GM18867 (cell line): ENCODE measurements around the gene GALNT13.
A peak's percentile ranks its signal among the peaks of the same experiment; 100 is the strongest.

Experiments
- ATAC-seq: cut with Tn5 transposase; IDR thresholded peaks from one replicate; pipeline ENCODE4 v1.9.1; 2021; ENCODE audit warnings: mild to moderate bottlenecking, moderate library complexity; ENCODE audit not compliant: unreplicated experiment

GALNT13 gene

GRCh38 chr2:154289870-154290269 lies 418.1 kb downstream of the GALNT13 start:
- no peak for ATAC-seq

GRCh38 chr2:154291511-154291910 lies 419.8 kb downstream of the GALNT13 start:
- ATAC-seq: no peak

DNA sequence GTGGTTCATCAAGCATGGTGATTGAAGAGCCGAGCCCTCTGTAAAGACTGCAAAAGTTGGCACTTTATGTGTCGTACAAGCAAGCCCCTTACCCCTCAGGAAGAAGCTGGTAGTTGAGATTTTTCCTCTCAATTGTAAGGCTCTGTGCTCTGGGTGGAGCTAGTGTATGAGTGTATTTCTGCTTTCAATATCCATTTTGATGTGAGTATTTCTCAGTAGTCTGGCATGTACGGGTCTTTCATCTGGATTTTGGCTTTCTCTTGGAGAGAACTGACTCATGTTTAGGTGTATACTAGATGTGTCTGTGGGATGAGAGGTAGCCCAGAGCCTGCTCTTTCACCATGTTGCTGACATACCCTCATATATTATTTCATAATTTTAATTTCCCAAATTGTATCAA lies 420.2 kb downstream of the GALNT13 start:
- ATAC-seq: no peak

DNA sequence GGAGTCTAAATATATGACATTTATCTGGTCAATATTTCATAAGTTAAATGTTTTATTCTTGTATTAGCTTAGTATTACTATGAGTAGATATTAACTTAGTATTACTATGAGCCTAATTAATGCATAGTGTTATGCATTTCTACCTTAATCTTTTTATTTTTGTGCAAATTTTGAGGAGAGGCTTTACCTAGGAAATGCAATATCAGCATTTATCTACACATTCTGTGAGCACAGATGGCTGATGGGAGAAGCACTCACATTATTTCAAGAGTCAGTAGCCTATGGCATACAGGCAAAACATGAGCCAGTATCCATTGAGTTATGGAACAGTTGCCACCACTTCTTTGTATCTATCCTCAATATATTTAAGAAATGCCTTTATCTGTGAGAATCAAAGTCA lies 422.1 kb downstream of the GALNT13 start:
- no peak for ATAC-seq

- ATAC-seq: no peak
Observed at GRCh38 chr2:154306266-154306970, 434.7 kb downstream of the GALNT13 start.

- no peak for ATAC-seq
Observed at GRCh38 chr2:154307007-154307406, 435.3 kb downstream of the GALNT13 start.

- ATAC-seq: no peak
Observed at GRCh38 chr2:154324601-154325000, 452.9 kb downstream of the GALNT13 start.

- ATAC-seq: no peak
Observed at GRCh38 chr2:154329510-154329909, 457.8 kb downstream of the GALNT13 start.

DNA sequence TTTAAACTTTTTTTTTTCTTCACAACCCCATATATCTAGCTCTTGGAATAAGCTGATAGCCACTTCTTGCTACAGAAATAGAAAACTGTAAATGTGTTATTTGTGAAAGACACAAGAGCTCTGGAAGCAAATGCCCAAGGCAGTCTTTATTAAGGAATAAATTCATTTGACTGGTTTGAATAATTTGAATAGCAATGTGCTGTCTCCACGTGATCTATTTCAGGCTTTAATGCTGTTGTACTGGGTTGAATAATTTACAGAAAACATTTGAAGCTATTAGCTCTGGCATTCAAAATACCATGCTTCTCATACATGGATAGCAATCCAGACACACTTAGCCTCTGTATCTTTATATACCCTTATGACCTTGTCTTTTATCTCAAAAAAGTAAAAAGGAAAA lies 460.1 kb downstream of the GALNT13 start:
- no peak for ATAC-seq

GRCh38 chr2:154336201-154336600 lies 464.5 kb downstream of the GALNT13 start:
- no peak for ATAC-seq

GRCh38 chr2:154338352-154338967 lies 466.7 kb downstream of the GALNT13 start:
- ATAC-seq: no peak

DNA sequence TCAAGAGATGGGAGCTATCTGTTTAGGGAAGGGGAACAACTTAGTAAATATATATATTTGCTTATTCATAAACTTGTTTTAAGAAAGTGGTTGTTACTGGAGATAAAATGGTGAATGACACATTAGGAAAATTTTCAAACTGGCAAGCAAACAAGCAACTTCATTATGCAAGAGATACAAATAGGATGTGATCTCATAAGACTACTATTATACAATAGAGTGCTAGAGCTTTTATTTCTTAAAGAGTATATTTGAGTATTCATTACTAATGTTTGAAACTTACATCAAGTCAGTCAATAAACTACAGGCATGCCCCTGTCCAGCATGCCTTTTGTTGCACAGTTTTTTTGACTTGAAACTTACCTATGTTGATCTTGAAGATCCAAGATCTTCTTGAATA lies 471.6 kb downstream of the GALNT13 start:
- no peak for ATAC-seq

DNA sequence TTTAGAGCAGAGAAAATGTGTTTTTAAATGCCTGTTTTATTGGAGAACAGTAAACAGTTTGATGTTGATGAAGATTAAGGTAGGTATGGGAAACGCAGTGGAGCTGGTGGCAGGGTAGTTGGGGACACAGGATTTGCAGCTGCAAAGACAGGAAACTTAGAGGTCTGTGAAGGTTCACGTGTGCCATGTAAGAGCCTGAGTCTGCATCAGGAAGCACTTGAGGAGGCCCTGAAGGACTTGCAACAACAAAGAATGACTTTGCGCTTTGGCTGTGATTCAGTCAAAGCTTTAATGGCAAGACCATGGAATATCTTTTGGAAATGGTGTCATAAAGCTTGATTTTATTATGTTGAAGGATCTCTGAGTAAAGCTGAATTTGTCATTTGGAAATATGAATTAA lies 479.2 kb downstream of the GALNT13 start:
- ATAC-seq: no peak

GRCh38 chr2:154361276-154361675 lies 489.6 kb downstream of the GALNT13 start:
- no peak for ATAC-seq

DNA sequence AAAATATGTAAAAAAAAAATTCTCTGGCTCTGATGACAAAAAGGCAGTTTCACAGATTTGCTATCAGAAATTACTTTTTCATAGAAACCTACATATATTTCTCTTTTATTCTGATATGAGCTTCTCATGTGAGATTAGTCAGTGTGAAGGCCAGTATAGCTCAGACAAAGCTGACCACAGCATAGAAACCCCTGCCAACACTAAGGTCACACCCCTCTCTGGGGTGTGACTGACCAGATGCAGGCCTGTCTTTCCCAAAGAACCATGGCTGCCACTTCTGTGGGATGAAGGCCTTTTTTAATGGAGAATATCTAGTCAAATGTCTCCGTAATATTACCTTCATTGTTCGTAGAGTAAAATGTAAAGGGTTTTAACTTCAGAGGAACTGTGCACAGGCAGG lies 496.4 kb downstream of the GALNT13 start:
- no peak for ATAC-seq

DNA sequence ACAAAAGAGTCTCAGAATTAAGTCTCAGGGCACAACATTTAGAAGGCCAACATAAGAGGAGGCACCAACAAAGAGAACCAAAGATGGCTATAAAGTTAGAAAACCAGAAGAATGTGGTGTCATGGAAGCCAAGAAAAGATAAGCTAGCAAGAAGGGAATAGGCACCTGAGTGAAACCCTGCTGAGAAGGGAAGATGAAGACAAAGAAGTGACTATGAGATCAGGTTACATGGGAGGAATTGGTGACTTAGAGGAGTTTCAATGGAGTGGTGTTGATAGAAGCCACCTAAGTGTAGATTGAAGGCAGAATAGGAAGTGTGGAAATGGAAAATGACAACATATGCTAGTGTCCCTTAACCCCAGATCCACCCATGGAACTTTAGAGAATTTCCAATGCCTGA lies 499.2 kb downstream of the GALNT13 start:
- no peak for ATAC-seq

DNA sequence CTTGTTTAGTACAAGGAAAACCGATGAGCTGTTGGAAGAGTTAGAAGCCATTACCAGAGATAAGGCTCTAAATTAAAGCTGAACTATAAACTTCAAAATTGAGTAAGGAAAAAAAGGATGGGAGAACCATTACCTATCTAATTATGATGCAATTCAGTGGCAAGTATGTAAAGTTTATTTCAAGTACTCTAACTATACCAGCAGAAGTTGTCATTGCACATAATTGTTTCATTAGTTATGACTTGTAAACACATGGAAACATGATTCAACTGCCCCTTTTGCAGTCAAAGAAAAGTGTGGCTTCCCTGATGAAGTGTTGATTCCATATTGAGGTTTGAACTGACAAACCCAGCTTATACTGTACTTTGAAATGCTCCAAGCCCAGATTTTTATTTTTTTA lies 502.7 kb downstream of the GALNT13 start:
- ATAC-seq: no peak

DNA sequence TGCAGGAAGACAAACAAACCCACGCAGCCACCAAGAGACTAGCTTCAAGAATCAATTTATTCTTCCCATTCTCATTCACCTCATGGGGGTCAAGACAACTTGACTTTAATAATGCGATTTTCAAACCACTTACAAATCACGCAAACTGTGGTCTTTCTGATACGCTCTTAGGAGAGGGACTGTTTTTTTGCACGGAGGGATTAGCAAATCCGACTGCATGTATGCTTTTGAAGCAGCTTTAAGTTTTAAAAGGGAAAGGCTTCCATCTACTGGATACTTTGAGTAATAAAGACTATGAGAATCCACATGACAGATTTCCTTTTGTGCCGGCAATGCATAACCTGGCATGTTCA lies 503.8 kb downstream of the GALNT13 start:
- ATAC-seq: no peak

GRCh38 chr2:154381931-154382794 lies 510.4 kb downstream of the GALNT13 start:
- ATAC-seq: no peak

- no peak for ATAC-seq
Observed at GRCh38 chr2:154386186-154386585, 514.5 kb downstream of the GALNT13 start.

DNA sequence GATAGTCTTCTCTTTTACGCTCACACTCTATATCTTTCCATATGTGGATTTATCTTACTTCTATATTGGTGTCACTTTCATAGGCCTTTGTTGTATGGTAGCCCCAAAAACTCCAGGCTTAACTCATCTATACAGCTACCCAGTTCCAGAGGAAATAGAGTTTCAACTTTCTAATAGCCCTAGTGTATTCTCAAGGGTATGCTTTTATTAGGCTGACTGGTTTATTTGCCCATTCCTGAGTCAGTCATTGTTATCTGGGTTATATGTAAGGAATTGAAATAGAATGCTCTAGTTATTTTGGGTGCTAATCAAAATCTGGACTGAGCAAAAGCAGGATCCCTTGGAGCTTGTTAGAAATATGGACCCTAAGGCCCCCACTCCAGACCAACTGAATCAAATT lies 519.3 kb downstream of the GALNT13 start:
- no peak for ATAC-seq

DNA sequence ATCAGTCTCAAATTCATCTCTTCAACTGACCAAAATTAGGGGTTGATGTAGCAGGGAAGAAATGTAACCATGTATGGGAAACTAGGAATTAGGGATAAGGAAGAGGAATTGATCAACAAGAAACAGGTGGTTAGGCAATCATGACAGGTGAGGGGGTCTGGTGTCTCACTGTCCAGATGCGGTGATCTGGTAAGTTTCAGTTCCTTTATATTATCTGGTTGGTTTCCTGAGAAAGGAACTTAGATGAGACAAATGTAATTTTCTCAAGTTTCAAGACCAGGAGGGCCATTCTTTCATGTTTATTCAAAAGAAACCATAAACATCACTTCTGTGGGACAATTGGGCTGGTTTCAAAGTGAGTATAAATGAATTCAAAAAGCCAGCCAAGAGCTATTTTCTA lies 520.5 kb downstream of the GALNT13 start:
- ATAC-seq: peak; percentile 90
